Measurements from ENCODE around the gene EML3.

DNA sequence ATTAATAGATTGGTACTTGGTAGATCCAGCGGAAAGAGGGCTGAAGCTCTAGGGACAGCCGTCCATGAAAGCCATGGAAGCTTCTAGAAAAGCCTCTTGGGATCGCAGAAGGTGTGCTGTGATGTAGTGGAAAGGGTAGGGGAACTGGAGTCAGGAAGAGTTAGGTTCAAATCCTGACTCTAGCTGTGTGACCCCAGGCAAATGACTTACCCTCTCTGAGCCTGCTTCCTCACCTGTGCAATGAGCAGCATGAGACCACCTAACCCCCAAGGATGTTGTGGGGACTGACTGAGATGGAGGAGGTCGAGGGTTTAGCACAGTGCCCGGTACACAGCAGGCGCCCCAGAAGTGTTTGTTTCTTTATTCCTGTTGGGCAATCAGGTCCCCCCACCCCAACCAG is 2.2 kb downstream of the EML3 start:
- TF ChIP-seq SIX5 (IDR thresholded peaks at IDR 0.05; ENCODE audit: low read depth, low read length) (no peak), MAFK (IDR thresholded peaks at IDR 0.05; ENCODE audit: low read depth, low read length) (no peak), BRCA1 (IDR thresholded peaks at IDR 0.05; ENCODE audit: low read depth, low read length) (no peak), SRF (IDR thresholded peaks at IDR 0.05; ENCODE audit: low read depth, low read length) (no peak), RFX5 (IDR thresholded peaks at IDR 0.05; ENCODE audit: borderline replicate concordance, low read depth, low read length) (no peak), RXRA (IDR thresholded peaks at IDR 0.05; ENCODE audit: insufficient read depth, low read depth, low read length) (no peak)
- TF ChIP-seq, protein P1, sequence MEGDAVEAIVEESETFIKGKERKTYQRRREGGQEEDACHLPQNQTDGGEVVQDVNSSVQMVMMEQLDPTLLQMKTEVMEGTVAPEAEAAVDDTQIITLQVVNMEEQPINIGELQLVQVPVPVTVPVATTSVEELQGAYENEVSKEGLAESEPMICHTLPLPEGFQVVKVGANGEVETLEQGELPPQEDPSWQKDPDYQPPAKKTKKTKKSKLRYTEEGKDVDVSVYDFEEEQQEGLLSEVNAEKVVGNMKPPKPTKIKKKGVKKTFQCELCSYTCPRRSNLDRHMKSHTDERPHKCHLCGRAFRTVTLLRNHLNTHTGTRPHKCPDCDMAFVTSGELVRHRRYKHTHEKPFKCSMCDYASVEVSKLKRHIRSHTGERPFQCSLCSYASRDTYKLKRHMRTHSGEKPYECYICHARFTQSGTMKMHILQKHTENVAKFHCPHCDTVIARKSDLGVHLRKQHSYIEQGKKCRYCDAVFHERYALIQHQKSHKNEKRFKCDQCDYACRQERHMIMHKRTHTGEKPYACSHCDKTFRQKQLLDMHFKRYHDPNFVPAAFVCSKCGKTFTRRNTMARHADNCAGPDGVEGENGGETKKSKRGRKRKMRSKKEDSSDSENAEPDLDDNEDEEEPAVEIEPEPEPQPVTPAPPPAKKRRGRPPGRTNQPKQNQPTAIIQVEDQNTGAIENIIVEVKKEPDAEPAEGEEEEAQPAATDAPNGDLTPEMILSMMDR (IDR thresholded peaks at IDR 0.05; ENCODE audit: control extremely low read depth in 1 of 3, insufficient read depth in 1 of 3, low read depth in 1 of 3, low read length in 3 of 3), result no peak
